ENCODE results near the gene FANCD2.

DNA sequence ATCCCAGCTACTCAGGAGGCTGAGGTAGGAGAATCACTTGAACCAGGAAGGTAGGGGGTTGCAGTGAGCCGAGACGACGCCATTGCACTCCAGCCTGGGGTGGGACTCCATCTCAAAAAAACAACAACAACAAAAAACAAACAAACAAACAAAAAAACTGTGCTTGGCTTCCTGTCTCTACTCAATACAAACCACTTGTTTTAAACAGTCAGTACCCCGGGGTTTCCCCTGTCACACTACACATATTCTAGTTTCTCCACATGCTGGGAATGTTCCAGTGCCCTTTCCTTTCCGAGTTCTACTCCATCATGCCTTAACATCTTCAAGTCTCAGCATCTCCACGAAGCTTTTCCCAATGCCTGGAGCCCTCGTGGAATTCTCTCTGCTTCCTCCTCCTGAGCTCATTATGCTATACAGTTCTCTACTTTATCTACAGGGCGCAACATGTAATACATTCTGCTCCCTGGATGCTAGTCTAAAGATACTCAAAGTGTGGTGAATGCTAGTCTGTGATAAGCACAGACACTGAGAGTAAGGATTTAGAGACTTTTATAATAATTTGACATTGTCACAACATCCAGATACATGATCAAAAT is 47.4 kb upstream of the FANCD2 start:
- TF ChIP-seq, protein P1, sequence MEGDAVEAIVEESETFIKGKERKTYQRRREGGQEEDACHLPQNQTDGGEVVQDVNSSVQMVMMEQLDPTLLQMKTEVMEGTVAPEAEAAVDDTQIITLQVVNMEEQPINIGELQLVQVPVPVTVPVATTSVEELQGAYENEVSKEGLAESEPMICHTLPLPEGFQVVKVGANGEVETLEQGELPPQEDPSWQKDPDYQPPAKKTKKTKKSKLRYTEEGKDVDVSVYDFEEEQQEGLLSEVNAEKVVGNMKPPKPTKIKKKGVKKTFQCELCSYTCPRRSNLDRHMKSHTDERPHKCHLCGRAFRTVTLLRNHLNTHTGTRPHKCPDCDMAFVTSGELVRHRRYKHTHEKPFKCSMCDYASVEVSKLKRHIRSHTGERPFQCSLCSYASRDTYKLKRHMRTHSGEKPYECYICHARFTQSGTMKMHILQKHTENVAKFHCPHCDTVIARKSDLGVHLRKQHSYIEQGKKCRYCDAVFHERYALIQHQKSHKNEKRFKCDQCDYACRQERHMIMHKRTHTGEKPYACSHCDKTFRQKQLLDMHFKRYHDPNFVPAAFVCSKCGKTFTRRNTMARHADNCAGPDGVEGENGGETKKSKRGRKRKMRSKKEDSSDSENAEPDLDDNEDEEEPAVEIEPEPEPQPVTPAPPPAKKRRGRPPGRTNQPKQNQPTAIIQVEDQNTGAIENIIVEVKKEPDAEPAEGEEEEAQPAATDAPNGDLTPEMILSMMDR (conservative IDR thresholded peaks at IDR 0.05 in 1 of 2, IDR thresholded peaks at IDR 0.05 in 1 of 2; ENCODE audit: extremely low read depth in 1 of 2, insufficient read depth in 1 of 2, low read depth in 1 of 2, low read length in 2 of 2), result no peak
- no peak for TF ChIP-seq EZH2 (IDR thresholded peaks at IDR 0.05; ENCODE audit: borderline replicate concordance, low read length)
